ENCODE data around the gene SLC12A2.

The SLC12A2 gene

DNA sequence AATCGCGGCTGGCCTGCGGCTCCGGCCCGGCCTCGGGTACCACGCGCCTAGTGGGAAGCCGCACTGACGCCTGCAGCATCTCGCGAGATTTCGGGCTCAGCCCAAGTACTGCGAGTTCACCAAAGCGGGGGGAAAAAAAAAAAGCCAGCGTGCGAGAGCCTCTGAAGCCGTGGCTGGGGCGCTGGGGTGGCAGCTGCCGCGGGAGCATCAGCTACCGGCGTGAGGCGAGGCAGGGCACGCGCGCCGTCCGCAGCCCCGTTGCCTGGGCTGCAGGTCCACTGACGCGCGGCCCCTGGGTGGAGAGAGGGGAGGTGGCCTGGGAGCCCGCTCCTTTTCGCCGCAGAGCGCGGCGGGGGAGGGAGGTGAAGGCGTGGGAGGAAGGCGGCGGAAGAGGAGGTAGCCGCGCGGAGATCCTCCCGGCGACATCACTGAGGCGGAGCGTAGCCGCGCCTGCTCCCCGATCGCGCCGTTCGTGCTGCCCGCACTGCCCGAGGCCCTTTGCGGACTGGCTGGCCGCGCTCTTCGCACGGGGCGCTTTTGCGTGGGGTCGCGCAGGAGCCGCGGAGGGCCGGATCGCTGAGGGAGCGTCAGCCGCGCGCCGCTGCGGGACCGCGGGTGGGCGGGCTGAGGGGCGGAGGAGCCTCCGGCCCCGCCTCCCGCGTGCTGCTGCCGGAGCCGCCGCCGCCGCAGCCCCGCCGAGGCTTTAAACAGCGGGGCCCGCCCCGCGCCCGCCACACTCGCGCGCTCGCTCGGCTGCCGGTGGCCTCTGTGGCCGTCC lies at the start of gene SLC12A2:
TSS of gene SLC12A2 (plus strand) at position 734 of the 778 bp plus-strand sequence. CDS start 189 bp downstream, outside the sequence.
- DNase-seq (ENCODE audit: low spot score in 2 of 2) (peak; percentile 87 to 94), ATAC-seq (ENCODE audit: low read depth) (peak; percentile 73)
- Mint-ChIP-seq H3K27ac (peak within 1 kb of the TSS; percentile 93), H3K9me3 (no peaks in the 10 kb centered on the region), H3K4me3 (peak within 1 kb of the TSS; percentile 90), H3K36me3 (peaks cover 8% of the 10 kb centered on the region), H3K27me3 (no peaks in the 10 kb centered on the region), H3K4me1 (peaks cover 43% of the 10 kb centered on the region)

DNA sequence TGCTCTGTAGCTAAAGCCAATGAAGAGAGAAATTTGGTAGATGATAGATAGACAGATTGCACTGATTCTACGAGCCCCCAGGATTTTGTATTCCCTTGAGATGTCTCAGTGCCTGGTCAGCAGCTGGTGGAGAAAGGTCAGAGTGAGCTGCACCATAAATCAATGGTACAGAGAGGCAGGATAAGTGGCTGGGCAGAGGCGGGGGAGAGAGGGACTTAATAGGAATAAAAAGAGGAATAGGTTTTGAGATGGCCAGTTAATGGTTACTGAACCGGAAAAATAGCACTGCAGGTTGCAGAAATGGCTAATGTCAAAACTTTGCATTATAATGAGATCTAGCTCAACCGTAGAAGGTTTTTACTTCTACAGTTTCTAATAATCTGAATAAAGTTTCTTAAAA lies 47.9 kb upstream of the SLC12A2 start:
- no peak for ATAC-seq (ENCODE audit: low read depth)
- H3K36me3 Mint-ChIP-seq = peaks cover 30% of the 10 kb centered on the region
- H3K4me3 Mint-ChIP-seq = no peak overlapping the region
- peaks cover 6% of the 10 kb centered on the region for H3K9me3 Mint-ChIP-seq
- no peak for DNase-seq (ENCODE audit: low spot score in 2 of 2)
- peaks cover 14% of the 10 kb centered on the region for H3K4me1 Mint-ChIP-seq
- H3K27ac Mint-ChIP-seq = peak overlapping the region; percentile 13
- H3K27me3 Mint-ChIP-seq = no peaks in the 10 kb centered on the region

DNA sequence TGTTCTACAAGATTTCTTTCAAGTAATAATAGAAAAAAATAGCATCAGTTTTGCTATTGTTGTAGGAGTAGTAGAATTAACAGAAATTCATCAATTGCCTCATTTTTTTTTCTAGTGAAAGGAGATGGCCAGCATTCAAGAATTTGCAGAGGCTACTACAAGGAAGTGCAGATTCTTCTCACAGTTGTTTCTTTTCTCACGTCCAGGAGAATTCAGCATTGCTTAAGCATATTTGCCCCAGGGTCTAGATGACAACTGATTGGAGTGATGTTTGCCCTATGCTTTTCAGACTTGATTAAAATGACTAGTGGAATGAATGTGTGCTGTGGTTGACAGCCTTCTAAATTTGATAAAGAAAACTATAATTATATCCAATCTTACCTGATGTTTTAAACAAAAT lies 46.6 kb upstream of the SLC12A2 start:
- H3K27me3 Mint-ChIP-seq = no peaks in the 10 kb centered on the region
- DNase-seq (ENCODE audit: low spot score in 2 of 2) = no peak
- H3K9me3 Mint-ChIP-seq = peaks cover 6% of the 10 kb centered on the region
- H3K27ac Mint-ChIP-seq = no peak overlapping the region
- no peak for ATAC-seq (ENCODE audit: low read depth)
- H3K4me3 Mint-ChIP-seq = no peak overlapping the region
- peaks cover 22% of the 10 kb centered on the region for H3K36me3 Mint-ChIP-seq
- peaks cover 14% of the 10 kb centered on the region for H3K4me1 Mint-ChIP-seq

DNA sequence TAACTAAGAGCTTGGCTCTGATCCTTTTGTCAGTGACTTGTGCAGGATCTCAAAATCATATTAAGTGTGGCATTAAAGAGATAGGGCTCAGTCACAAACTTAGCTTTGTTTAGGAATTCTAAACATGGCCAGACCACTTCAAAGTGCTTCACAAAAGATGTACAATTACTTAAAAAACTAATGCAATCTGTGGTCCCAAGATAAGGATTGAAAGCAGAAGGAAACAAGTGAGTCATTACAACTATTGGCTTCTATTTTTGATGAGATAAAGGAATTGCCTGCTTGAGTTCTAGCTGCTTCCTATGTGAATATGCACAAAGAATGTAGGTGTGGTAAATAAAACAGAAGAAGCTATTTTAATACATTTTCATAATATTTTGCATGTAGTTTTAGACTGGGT lies 44.9 kb upstream of the SLC12A2 start:
- Mint-ChIP-seq H3K9me3 (peaks cover 6% of the 10 kb centered on the region), H3K27ac (no peak overlapping the region)
- ATAC-seq (ENCODE audit: low read depth) = no peak

DNA sequence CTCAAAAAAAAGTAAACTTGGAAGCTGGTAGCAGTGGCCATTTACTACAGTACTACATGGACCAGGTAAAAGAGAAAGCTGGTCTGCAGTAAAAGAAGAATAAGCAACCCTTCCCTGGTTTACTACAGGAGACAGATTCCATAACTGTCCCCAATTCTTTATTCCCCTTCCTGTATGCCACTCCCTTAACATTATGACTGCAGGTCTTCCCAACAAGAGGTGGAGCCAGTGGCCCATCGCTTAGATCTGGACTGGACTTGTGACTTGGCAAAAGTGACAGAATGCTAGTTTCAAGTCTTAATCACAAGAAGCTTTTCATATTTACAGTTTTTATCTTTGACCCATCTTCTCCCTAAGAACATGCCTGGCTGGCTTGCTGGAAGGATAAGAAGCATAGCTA lies 42.6 kb upstream of the SLC12A2 start:
- H3K9me3 Mint-ChIP-seq = no peaks in the 10 kb centered on the region
- peaks cover 18% of the 10 kb centered on the region for H3K36me3 Mint-ChIP-seq
- H3K27ac Mint-ChIP-seq = no peak overlapping the region
- no peaks in the 10 kb centered on the region for H3K27me3 Mint-ChIP-seq
- DNase-seq (ENCODE audit: low spot score in 2 of 2) = no peak
- peaks cover 5% of the 10 kb centered on the region for H3K4me1 Mint-ChIP-seq
- no peak overlapping the region for H3K4me3 Mint-ChIP-seq
- ATAC-seq (ENCODE audit: low read depth) = no peak

More for the DNA sequence above, 44.9 kb upstream of the SLC12A2 start:
- no peak overlapping the region for H3K4me3 Mint-ChIP-seq
- H3K36me3 Mint-ChIP-seq = peaks cover 23% of the 10 kb centered on the region
- no peaks in the 10 kb centered on the region for H3K27me3 Mint-ChIP-seq
- DNase-seq (ENCODE audit: low spot score in 2 of 2) = no peak
- peaks cover 16% of the 10 kb centered on the region for H3K4me1 Mint-ChIP-seq

DNA sequence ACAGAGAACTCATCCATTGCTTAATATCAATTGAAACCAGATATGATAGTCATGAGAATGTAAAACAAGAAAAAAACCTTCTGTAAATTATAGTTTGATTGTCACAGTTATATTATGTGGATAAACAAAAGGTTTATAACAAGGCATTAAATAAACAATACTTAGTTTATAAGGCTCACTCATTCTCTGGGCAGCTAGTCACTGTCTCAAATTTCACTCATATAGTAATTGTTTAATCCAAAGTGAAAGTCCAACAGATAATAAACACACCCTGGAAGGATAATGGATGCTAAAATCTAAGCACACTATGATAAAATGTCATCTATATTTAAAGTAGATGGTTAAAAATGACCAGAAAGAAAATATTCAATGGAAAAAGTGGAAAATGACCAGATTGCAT lies 30.8 kb upstream of the SLC12A2 start:
- H3K36me3 Mint-ChIP-seq = peaks cover 28% of the 10 kb centered on the region
- H3K9me3 Mint-ChIP-seq = peaks cover 3% of the 10 kb centered on the region
- H3K4me3 Mint-ChIP-seq = no peak overlapping the region
- H3K27me3 Mint-ChIP-seq = no peaks in the 10 kb centered on the region
- peaks cover 7% of the 10 kb centered on the region for H3K4me1 Mint-ChIP-seq
- no peak overlapping the region for H3K27ac Mint-ChIP-seq
- DNase-seq (ENCODE audit: low spot score in 2 of 2) (no peak), ATAC-seq (ENCODE audit: low read depth) (no peak)

DNA sequence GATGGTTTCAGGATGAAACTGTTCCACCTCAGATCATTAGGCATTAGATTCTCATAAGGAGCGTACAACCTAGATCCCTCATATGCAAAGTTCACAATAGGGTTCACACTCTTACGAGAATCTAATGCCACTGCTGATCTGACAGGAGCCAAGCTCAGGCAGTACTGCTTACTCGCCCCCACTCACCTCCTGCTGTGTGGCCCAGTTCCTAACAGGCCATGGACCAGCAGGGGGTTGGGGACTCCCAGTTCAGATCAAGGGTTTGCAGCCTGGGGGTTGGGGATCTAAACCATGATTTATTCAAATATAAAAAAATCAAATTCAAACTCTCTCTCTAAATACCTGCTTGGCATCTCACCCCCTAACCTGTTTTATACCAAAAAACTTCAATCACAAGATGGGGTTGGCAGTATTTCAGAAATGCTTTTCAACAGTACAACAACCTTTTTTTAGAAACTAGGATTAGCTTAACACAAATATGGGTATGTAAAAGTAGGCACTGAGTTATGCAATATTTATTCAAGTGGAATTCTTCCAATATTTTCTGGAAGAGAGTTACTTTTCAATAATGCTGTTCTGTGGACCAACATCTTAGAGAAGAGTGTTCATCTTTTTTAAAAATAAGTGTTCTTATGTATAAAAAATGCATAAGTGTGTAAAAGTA lies 30.1 kb upstream of the SLC12A2 start:
- no peak for ATAC-seq (ENCODE audit: low read depth)
- no peak for DNase-seq (ENCODE audit: low spot score in 2 of 2)
- Mint-ChIP-seq H3K4me3 (no peak overlapping the region), H3K36me3 (peaks cover 28% of the 10 kb centered on the region), H3K27me3 (no peaks in the 10 kb centered on the region), H3K27ac (no peak overlapping the region), H3K9me3 (peaks cover 1% of the 10 kb centered on the region), H3K4me1 (peaks cover 3% of the 10 kb centered on the region)

DNA sequence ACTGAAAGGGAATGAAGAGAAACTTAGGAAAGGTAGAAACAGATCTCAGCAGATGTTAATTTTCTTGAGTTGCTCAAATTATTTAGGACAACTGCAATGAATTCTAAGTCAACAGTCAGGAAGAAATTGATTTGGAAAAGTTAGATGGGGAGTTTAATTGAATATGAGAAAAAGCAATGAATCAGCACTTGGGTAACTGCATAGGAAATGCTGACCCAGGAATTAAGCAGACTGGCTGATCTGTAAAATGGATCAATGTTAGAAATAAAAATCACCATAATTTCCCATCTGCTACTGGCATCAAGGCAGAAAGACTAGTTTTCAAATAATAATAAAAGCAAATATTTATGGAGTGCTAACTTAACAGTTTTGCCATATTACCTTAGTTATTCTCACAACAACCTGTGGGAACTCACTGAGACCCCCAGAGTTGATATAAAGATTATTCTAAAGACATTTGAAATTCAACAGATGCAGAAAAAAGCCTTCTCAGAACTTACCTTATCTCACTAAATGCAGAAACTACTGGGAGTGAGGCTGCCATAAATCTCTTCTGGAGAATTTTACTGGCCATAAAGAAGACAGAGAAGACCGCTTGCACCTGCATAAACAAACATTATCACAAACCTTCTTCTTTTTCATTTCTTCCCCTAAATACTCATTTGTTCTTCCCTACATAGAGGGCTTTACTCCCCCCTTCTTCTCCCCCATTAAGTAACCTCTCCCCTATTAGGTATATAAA lies 22.8 kb upstream of the SLC12A2 start:
- H3K4me1 Mint-ChIP-seq = peaks cover 12% of the 10 kb centered on the region
- H3K36me3 Mint-ChIP-seq = peaks cover 18% of the 10 kb centered on the region
- no peaks in the 10 kb centered on the region for H3K27me3 Mint-ChIP-seq
- H3K27ac Mint-ChIP-seq = no peak overlapping the region
- H3K9me3 Mint-ChIP-seq = no peaks in the 10 kb centered on the region
- ATAC-seq (ENCODE audit: low read depth) = no peak
- DNase-seq (ENCODE audit: low spot score in 2 of 2) = no peak
- no peak overlapping the region for H3K4me3 Mint-ChIP-seq

DNA sequence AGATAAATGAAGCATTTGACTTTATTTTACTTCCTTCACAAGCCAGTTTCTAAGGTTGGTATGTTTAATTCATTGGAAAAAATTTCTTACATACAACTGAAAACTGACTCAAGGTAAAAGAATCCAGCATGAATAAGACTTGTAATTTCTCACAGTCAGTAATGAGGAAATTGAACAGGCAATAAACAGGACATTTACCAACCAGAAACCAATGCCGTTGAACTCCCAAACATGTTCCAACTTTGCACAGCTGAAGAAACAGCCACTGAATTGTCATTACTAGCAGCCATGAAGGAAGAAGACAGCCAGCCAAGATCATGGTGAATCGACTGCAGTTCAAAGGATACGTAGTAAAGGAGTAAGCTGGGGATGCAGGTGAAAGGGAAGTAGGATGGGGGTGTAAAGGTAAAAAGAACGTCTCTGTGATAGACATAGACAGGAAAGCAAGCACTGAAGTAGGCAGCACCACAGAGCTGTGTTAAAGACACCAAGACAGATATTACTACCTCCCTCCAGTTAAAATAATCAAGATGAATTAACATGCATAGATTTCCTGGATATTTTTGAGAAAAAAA lies 21.3 kb upstream of the SLC12A2 start:
- Mint-ChIP-seq H3K36me3 (peaks cover 20% of the 10 kb centered on the region), H3K27ac (no peak overlapping the region), H3K4me3 (no peak overlapping the region), H3K27me3 (no peaks in the 10 kb centered on the region), H3K4me1 (peaks cover 16% of the 10 kb centered on the region), H3K9me3 (no peaks in the 10 kb centered on the region)
- ATAC-seq (ENCODE audit: low read depth) (no peak), DNase-seq (ENCODE audit: low spot score in 2 of 2) (no peak)

DNA sequence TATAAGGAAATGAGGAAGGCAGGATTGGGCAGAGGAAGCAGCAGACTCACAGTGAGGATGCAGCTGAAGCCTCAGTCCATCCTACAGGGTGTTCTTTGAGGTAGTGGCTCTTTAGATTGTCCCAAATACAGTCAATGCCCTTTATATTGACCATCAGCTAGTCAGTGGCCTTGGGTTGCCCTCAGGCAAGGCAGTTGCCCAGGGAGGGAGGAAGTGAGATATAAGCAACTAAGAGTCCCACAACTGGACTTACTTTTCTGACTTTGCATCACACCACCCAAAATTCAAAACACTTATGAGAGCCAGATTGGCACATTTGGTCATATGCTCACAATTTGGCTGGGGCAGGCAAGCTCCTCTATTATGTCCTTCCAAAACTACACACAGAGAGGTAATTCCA lies 9.4 kb upstream of the SLC12A2 start:
- no peak overlapping the region for H3K27ac Mint-ChIP-seq
- no peaks in the 10 kb centered on the region for H3K36me3 Mint-ChIP-seq
- H3K4me1 Mint-ChIP-seq = peaks cover 8% of the 10 kb centered on the region
- no peak for DNase-seq (ENCODE audit: low spot score in 2 of 2)
- H3K4me3 Mint-ChIP-seq = no peak overlapping the region
- no peaks in the 10 kb centered on the region for H3K27me3 Mint-ChIP-seq
- H3K9me3 Mint-ChIP-seq = no peaks in the 10 kb centered on the region
- ATAC-seq (ENCODE audit: low read depth) = no peak

DNA sequence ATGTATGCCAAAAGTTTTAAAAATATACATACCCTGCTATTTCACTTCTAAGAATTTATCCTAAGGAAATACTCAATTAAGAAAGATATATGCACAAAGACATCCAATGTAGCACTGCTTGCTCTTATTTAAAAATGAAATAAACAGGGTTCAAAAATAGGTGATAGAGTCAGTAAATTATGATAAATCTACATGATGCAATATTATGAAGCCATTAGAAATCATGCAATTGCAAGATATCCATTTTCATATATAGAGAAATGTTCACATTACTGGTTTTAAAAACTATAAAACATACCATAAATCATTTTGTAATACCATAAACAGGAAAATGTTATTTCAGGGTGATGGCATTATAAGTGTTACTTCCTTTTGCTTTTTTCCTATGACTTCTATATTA lies 8.6 kb upstream of the SLC12A2 start:
- Mint-ChIP-seq H3K4me1 (peaks cover 11% of the 10 kb centered on the region), H3K27me3 (no peaks in the 10 kb centered on the region), H3K36me3 (no peaks in the 10 kb centered on the region), H3K4me3 (no peak overlapping the region), H3K27ac (no peak overlapping the region), H3K9me3 (no peaks in the 10 kb centered on the region)
- DNase-seq (ENCODE audit: low spot score in 2 of 2) (no peak), ATAC-seq (ENCODE audit: low read depth) (no peak)

DNA sequence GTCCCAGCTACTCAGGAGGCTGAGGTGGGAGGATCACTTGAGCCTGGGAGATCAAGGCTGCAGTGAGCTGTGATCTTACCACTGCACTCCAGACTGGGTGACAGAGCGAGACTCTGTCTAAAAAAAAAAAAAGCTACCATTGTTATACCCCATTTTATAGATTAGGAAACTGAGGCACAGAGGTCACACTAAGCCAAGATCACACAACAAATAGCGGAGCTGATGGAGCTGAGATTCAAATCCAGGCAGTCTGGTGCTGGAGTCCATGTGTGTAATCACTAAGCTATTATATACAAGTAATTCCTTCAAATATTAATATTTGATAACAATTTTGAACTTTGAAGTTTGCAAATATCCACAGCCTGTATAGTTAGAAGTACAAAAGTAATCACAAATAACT lies 6.0 kb upstream of the SLC12A2 start:
- DNase-seq (ENCODE audit: low spot score in 2 of 2) = no peak
- Mint-ChIP-seq H3K4me3 (no peak overlapping the region), H3K4me1 (peaks cover 24% of the 10 kb centered on the region), H3K9me3 (no peaks in the 10 kb centered on the region), H3K27me3 (no peaks in the 10 kb centered on the region), H3K27ac (no peak overlapping the region), H3K36me3 (no peaks in the 10 kb centered on the region)
- ATAC-seq (ENCODE audit: low read depth) = no peak

DNA sequence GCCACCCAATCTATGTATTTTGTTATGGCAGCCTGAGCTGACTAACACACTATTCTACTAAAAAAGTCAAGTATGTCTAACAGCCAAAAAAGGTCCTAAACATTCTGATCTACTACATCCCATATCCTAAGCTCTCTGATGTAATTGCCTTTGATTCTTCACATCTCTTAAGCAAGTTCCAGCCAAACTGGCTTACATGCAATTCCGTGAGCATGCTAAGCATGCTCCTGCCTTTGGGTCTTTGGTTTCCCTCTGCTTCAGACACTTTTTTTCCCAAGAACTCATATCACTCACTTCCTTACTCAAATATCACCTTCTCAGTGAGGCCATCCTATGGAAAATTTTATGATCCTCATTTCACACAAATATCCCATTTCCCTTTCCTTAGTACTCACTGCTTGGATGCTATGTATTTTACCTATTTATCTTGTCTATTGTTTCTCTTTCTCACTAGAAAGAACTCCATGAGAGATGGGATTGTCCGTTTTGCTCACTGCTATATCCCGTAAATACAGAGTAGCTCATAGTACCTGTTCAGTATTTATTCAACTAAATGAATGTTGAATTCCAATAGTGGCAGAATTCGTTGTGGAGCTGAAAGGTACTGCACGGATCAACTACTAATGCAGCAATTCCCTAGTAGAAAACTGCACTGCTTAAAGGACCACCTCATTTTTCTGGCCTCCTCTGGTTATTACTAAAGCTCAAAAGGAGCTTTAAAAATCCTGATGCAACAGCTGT lies 2.3 kb upstream of the SLC12A2 start:
- Mint-ChIP-seq H3K27me3 (no peaks in the 10 kb centered on the region), H3K9me3 (no peaks in the 10 kb centered on the region), H3K36me3 (no peaks in the 10 kb centered on the region), H3K4me3 (peak overlapping the region; percentile 89), H3K27ac (peak overlapping the region; percentile 93), H3K4me1 (peaks cover 34% of the 10 kb centered on the region)
- DNase-seq (ENCODE audit: low spot score in 2 of 2) (no peak), ATAC-seq (ENCODE audit: low read depth) (no peak)
